SJSA1 (cell line): Measurements from ENCODE around the gene PHACTR3. TPM values are rescaled to one million over a fixed set of nuclear protein-coding genes. Genes with fewer than 3 reads are reported as not detected.

Source experiments
- DNase-seq, 2 experiments: peaks; one replicate each; pipeline ENCODE4 v3.0.0-alpha.2; 2015 to 2020; ENCODE audit warnings: low spot score in 2 of 2, low read depth in 1 of 2
- H3K27ac ChIP-seq: fragments of 250-450 bp; sonication (Bioruptor Pico); 2 replicates; pipeline ENCODE4 v1.5.1; 2020; ENCODE audit warnings: mild to moderate bottlenecking, moderate library complexity
- H3K27me3 ChIP-seq: fragments of 250-450 bp; sonication (Bioruptor Pico); replicated peaks from 2 replicates; pipeline ENCODE4 v1.5.1; 2020; ENCODE audit warnings: mild to moderate bottlenecking, moderate library complexity
- H3K36me3 ChIP-seq: fragments of 250-450 bp; sonication (Bioruptor Pico); 2 replicates; pipeline ENCODE4 v1.5.1; 2020; ENCODE audit warnings: mild to moderate bottlenecking
- H3K4me1 ChIP-seq: fragments of 250-450 bp; sonication (Bioruptor Pico); replicated peaks from 2 replicates; pipeline ENCODE4 v1.6.1; 2021; ENCODE audit warnings: mild to moderate bottlenecking
- H3K4me3 ChIP-seq: fragments of 250-450 bp; sonication (Bioruptor Pico); 2 replicates; pipeline ENCODE4 v1.5.1; 2020; ENCODE audit warnings: mild to moderate bottlenecking
- H3K9me3 ChIP-seq: fragments of 250-450 bp; sonication (Bioruptor Pico); replicated peaks from 2 replicates; pipeline ENCODE4 v1.5.1; 2020; ENCODE audit warnings: mild to moderate bottlenecking
- total RNA-seq: library from RNA; depleted of rRNA; stranded (reverse); fragments of >200 nt; shearing (Covaris generic); gene quantifications from 2 replicates; pipeline ENCODE4 v1.2.3, GENCODE V29; 2014

PHACTR3 gene
- total RNA-seq, 1 experiment from 2014 or later, result not detected

DNA sequence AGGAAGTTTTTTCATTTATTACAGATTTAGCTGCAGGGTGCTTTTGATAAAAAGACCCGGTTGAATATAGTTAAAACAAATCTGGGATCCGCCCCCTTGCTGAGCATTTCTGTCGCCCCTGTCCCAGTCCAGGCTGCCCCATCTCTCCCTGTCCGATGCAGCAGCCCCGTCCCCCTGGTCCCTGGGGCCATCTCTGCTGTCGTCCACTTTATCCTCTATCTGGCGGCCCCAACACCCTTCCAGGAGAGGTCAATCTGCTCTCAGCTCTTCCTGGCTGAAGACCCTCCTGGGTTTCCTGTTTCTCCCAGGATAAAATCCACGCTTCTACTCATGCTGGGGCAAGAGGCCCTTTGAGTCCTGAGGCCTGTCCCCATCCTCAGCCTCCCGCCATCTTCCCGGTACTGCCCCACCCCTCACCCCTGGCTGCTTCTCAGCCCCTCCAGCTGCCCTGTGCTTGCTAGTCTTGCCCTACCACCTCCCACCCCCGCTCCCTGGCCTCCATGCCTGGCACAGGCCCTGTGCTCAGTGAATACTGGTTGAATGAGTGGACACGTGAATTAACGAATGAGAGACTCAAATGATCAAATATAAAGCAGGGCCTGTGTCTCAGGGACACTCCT lies 16.0 kb upstream of the PHACTR3 start:
- no peak overlapping the region for H3K4me3 ChIP-seq
- no peaks in the 10 kb centered on the region for H3K9me3 ChIP-seq
- H3K27ac ChIP-seq, result no peak overlapping the region
- DNase-seq, result no peak
- H3K27me3 ChIP-seq, result peaks cover 12% of the 10 kb centered on the region
- no peaks in the 10 kb centered on the region for H3K36me3 ChIP-seq
- no peaks in the 10 kb centered on the region for H3K4me1 ChIP-seq

DNA sequence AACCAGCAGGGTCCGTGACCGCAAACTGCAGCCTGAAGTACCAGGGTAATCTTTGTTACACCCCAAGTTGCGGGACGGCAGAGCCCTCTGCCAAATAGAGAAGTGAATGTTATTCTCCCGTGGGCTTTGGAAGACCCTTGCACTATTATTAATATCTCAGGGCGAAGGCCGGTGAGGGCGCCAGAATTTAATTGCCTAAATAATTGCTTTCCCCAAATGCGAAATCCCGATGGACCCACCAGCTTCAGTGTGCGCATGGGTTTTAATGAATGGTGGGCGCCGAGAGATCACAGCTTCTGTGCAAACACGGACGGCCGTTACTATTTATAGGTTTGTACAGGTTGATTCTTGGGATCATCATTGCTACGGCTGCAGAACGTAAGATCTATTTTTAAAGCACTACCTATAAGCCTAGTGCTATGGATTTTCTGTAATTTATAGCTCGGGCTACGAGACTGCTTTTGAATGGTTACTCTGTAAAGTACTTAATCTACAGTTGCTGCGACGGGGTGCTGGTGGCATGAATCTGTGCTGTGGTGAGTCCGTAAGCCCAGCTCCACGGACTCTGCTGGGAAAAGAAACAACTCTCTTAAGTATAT lies 15.2 kb upstream of the PHACTR3 start:
- no peak for DNase-seq
- no peak overlapping the region for H3K4me3 ChIP-seq

DNA sequence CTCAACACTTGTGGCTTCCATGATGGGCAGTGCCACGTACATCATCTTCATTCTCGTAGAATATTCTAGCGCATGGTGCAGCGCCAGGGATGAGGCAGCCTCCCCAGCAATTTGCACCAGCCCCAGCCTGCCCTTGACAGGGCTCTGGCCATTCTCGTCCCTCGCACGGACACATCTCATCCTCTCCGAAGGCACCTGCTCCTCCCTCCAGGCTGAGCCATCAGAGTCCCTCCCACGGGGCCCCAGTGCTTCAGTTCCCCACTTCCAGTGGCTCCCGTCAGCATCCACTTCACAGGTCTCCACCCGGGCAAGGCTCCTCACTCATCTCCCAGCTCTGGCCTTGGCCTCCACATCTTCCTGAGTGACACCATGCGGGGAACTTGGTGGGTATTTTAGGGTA lies 13.3 kb upstream of the PHACTR3 start:
- Histone ChIP-seq H3K27me3 (peaks cover 15% of the 10 kb centered on the region), H3K9me3 (no peaks in the 10 kb centered on the region), H3K36me3 (no peaks in the 10 kb centered on the region), H3K4me3 (no peak overlapping the region), H3K27ac (no peak overlapping the region), H3K4me1 (no peaks in the 10 kb centered on the region)
- no peak for DNase-seq

More for the DNA sequence above, 15.2 kb upstream of the PHACTR3 start:
- Histone ChIP-seq H3K27me3 (peaks cover 16% of the 10 kb centered on the region), H3K36me3 (no peaks in the 10 kb centered on the region), H3K4me1 (no peaks in the 10 kb centered on the region), H3K9me3 (no peaks in the 10 kb centered on the region), H3K27ac (no peak overlapping the region)

DNA sequence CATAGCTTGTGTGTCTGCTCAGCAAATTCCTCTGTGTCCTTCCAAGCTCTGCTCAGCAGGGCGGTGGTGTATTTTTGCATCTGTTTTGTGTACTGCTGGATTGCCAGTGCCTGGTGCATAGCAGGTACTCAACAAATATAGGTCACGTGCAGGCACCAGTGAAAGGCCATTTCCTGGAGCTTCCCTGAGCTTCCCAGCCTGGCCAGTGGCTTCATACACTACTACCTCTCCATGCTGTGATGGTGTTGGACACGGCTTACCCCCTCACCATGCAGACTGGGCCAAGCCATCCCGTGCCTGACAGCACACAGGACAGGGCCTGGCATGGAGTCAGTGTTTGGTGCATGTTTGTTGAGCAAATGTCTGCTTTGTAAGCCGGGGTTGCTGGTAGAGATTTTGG lies 7.7 kb upstream of the PHACTR3 start:
- Histone ChIP-seq H3K9me3 (no peaks in the 10 kb centered on the region), H3K36me3 (no peaks in the 10 kb centered on the region), H3K27me3 (peaks cover 15% of the 10 kb centered on the region), H3K4me1 (no peaks in the 10 kb centered on the region), H3K27ac (no peak overlapping the region), H3K4me3 (no peak overlapping the region)
- DNase-seq, result no peak

DNA sequence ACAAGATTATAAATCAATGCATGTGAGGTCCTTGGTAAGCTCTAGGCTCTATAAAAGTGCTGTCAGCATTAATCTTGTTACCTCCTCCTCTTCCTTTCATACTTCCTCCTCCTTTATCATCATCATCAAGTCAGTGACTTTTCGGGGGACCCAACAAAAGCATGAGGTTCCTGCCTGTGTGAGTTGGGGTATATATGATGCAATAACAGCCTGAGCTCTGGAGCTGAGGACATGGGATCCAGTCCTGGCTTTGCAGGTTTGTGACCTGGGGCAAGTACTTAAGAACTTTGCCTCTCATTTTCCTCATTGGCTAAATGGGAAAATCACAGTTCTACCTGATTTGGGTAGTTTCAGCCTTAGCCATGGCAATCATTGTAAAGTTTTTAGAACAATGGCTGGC lies 7.1 kb upstream of the PHACTR3 start:
- H3K4me3 ChIP-seq, result no peak overlapping the region
- no peak overlapping the region for H3K27ac ChIP-seq
- no peak for DNase-seq
- H3K36me3 ChIP-seq, result no peaks in the 10 kb centered on the region
- no peaks in the 10 kb centered on the region for H3K4me1 ChIP-seq
- H3K9me3 ChIP-seq, result no peaks in the 10 kb centered on the region
- peaks cover 15% of the 10 kb centered on the region for H3K27me3 ChIP-seq

DNA sequence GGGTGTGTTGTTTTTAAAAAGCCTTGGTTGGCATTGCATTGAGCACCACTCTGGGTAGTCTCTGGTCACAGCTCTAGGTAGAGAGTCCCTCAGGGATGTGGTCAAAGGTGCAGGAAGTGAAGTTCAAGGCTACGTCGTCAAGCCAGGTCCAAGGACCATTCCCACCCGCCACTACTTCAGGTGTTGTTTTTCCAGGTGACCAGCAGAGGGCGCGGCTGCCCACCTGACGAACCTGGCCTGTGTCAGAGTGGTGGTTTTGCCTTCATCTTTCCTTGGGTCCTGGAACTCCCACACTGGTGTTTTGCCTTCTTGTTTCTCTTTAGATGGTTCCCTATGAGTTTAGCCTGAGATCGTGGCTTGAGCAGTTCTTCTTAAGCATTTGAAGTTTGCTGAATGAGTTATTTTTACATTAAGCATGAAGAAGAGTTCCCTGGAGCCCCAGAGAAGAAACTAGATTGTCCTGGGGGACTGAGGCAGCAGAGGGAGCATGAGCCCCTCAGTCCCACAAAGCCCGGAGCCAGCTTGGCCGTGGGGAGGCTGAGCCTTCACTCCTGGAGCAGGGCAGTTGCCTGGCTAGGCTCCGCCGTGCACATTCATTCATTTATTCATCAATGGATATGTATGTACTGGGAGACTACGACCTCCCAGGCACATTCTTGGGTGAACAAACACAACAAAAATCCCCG lies 5.6 kb upstream of the PHACTR3 start:
- H3K4me1 ChIP-seq, result no peaks in the 10 kb centered on the region
- H3K36me3 ChIP-seq, result no peaks in the 10 kb centered on the region
- no peak overlapping the region for H3K27ac ChIP-seq
- H3K4me3 ChIP-seq, result no peak overlapping the region
- peaks cover 7% of the 10 kb centered on the region for H3K27me3 ChIP-seq
- DNase-seq, result no peak
- no peaks in the 10 kb centered on the region for H3K9me3 ChIP-seq

DNA sequence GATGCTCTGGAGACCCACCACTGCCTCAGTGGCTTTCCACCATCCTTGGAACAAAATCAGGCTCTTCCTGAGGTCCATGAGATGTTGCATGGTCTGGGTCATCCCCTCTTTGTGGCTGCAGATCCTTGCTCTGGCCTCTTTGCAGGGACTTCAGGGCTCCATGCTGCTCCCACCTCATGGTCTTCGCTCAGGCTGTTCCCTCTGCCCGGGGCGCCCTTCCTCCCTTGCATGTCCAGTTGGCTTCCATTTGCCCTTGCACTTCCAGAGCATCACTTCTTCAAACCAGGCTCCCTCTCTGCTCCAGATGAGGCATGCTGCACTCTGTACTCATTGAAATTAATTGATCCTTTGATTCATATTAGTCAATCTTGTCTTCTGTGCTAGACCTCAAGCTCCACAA lies 4.4 kb upstream of the PHACTR3 start:
- no peak overlapping the region for H3K4me3 ChIP-seq
- DNase-seq, result no peak
- no peak overlapping the region for H3K27ac ChIP-seq
- no peaks in the 10 kb centered on the region for H3K36me3 ChIP-seq
- no peaks in the 10 kb centered on the region for H3K4me1 ChIP-seq
- H3K9me3 ChIP-seq, result no peaks in the 10 kb centered on the region
- peaks cover 5% of the 10 kb centered on the region for H3K27me3 ChIP-seq

DNA sequence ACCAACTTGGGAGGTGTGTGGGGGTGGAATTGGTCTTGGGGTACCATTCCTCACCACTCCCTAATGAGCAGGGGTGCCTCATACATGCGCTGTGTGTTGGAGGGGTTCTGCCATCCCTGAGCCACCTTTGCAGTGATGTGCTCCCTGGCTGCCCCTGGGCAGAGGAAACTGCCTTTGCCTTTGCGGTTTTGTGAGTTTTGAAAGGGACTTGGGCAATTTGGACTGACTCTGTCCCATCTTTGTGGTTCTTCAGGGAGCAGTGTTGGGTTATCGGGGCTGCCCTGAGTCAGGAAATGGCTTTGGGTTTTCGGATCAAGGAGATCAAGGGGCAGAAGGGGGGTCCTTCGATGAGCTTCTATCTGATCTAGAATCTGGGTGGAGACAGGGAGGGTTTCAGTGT lies 3.9 kb upstream of the PHACTR3 start:
- H3K4me1 ChIP-seq, result no peaks in the 10 kb centered on the region
- H3K4me3 ChIP-seq, result no peak overlapping the region
- H3K27me3 ChIP-seq, result peaks cover 9% of the 10 kb centered on the region
- H3K36me3 ChIP-seq, result no peaks in the 10 kb centered on the region
- no peak for DNase-seq
- H3K27ac ChIP-seq, result no peak overlapping the region
- no peaks in the 10 kb centered on the region for H3K9me3 ChIP-seq

DNA sequence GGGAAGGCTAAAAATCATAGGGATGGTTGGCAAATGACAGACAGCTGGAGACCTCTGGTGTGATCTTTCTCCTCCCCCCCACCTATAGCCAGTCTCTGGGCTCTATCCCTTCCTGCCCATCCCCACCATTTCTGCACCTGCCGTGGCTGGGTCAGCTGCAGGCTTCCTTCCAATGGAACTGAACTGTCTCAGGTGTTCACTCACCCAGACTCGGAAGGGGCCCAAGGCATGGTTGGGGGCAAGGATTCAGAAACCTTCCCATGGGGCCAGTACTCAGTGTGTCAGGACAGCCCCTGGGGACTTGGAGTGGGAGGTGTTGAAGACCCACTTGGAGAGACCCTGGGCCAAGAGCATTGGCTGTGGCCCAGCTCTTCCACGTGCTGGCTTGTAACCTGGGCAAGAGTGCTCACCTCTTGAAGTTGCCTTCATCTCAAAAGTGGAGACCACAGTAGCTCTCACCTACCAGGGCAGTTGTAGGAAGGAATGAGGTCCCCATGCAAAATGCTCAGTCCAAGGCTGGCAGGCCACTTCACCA lies 1.7 kb upstream of the PHACTR3 start:
- Histone ChIP-seq H3K4me1 (no peaks in the 10 kb centered on the region), H3K4me3 (no peak overlapping the region), H3K27me3 (peaks cover 26% of the 10 kb centered on the region), H3K9me3 (no peaks in the 10 kb centered on the region), H3K36me3 (no peaks in the 10 kb centered on the region), H3K27ac (no peak overlapping the region)
- DNase-seq, result no peak

DNA sequence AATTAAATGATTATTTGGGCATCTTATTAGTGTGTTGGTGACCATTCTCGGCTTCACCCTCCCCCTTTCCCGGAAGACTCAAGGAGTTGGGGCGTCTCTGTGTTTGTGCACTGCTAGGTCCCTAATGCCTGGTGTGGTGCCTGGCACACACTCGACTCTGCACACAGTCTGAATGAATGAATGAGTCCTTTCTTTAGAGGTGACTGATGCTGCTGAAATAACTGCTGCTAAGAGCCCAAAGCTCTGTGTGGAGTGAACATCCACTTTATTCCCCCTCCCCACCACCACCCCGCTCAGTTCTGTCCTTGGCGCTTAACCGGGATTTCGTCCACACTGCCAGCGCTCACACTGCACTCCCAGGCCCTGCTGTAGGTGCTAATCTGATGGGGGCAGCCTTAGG lies 1.2 kb upstream of the PHACTR3 start:
- Histone ChIP-seq H3K4me3 (no peak overlapping the region), H3K36me3 (no peaks in the 10 kb centered on the region), H3K9me3 (no peaks in the 10 kb centered on the region), H3K4me1 (no peaks in the 10 kb centered on the region), H3K27ac (no peak overlapping the region), H3K27me3 (peaks cover 30% of the 10 kb centered on the region)
- no peak for DNase-seq

DNA sequence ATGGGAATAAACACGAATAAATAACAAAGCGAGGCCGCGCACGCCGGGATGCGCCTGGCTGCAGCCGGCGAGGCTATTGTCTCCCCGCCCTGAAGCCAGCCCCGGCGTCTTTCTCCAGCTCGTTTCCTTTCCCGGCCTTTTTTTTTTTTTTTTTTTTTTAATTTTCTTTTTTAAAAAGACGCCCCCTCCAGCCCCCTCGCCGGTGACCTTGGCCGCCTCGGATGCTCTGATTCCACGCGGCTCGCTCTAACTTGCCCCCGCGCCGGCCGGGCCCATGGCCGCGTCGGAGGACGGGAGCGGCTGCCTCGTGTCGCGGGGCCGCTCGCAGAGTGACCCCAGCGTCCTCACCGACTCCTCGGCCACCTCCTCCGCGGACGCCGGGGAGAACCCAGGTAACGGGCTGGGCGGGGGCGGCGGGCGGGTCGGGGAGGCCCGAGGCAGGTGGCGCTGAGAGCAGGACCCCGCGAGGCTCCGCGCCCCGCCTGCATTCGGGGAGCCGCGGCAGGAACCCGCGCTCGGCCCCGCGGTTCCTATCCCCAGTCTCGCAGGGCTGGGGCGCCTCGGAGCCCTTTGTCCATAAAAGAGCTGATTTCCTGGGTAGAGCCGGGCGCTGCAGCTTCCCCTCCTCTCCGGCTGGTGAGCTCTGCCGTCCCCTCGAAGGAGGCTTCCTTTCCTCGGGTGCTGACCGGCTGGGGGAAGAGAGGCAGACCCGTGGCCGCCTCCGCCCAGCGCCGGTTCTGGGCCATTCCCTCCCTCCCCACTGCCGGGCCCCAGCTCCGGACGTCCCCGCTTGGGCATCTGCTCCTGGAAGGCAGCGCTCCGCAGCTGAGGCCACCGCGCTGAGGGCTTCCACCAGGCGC lies 631 bp downstream of the PHACTR3 start:
- Histone ChIP-seq H3K27me3 (peaks cover 32% of the 10 kb centered on the region), H3K9me3 (no peaks in the 10 kb centered on the region), H3K27ac (no peak overlapping the region), H3K4me3 (no peak overlapping the region), H3K4me1 (no peaks in the 10 kb centered on the region), H3K36me3 (no peaks in the 10 kb centered on the region)
- DNase-seq, result no peak

DNA sequence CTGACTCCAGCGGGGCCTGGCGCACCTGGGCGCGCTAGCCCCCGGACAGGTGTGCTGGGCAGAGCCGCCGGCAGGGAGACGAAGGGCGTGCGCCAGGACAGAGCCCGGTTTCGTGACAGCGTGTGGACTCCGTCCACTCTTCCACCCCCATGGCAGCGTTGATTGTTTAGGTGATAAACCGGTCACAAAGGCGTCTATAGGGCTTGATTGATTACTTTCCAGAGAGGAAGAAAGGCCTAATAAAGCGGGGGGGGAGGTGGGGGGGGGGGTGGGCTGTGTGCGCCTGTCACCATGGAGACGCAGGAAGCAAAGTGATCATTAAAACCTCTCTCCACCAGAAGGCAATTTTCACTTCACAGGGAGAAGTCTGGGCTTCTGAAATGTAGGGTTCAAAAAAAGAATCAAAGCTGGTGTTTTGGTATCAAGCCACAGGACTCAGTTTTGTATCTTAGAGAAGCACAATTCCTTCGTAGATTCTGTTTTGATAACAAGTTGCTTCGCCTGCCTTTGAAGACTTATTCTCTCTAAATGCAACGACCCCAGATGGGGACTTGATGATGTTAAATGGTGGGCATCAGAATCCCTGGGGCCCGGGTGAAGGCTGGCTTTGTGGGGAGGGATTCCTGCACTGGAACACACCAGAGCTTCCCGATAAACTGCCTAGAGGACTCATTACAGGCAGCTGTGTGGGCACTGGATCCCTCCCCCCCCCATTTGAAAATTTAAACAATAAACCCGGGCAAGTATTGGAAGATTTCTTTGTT lies 1.4 kb downstream of the PHACTR3 start:
- Histone ChIP-seq H3K4me3 (no peak overlapping the region), H3K9me3 (no peaks in the 10 kb centered on the region), H3K36me3 (no peaks in the 10 kb centered on the region), H3K27ac (no peak overlapping the region), H3K27me3 (peaks cover 32% of the 10 kb centered on the region), H3K4me1 (no peaks in the 10 kb centered on the region)
- DNase-seq, result no peak

DNA sequence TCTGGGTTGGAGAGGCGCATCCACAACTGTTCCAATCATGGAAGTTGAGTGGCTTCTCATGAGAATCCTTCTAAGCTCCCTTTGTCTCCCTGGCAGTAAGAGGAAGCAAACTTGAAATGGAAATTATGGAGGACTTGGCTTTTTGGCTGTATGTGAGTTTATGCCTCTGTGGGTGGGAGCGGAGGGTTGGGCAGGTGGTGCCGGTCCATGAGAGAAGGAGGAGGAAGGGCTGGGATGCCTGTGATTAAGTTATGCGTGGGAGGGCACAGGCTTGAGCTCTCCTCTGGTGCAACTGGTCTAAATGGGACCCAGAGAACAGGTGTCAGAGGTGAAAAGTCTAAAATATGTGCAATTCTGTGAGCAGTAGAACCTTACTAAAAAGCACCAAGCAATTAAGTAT lies 2.2 kb downstream of the PHACTR3 start:
- Histone ChIP-seq H3K27me3 (peaks cover 27% of the 10 kb centered on the region), H3K4me3 (no peak overlapping the region), H3K9me3 (no peaks in the 10 kb centered on the region), H3K4me1 (no peaks in the 10 kb centered on the region), H3K36me3 (no peaks in the 10 kb centered on the region), H3K27ac (no peak overlapping the region)
- DNase-seq, result no peak
